GM21515 (cell line): ENCODE results near the gene PARP15.

Experiments used
- ATAC-seq: cut with Tn5 transposase; IDR thresholded peaks from one replicate; pipeline ENCODE4 v1.9.1; 2021; ENCODE audit not compliant: unreplicated experiment

Gene PARP15

DNA sequence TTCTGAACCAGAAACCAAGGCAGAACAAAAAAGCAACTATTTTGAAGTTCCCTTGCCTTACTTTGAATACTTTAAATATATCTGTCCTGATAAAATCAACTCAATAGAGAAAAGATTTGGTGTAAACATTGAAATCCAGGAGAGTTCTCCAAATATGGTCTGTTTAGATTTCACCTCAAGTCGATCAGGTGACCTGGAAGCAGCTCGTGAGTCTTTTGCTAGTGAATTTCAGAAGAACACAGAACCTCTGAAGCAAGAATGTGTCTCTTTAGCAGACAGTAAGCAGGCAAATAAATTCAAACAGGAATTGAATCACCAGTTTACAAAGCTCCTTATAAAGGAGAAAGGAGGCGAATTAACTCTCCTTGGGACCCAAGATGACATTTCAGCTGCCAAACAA lies 8.7 kb upstream of the PARP15 start:
- no peak for ATAC-seq

DNA sequence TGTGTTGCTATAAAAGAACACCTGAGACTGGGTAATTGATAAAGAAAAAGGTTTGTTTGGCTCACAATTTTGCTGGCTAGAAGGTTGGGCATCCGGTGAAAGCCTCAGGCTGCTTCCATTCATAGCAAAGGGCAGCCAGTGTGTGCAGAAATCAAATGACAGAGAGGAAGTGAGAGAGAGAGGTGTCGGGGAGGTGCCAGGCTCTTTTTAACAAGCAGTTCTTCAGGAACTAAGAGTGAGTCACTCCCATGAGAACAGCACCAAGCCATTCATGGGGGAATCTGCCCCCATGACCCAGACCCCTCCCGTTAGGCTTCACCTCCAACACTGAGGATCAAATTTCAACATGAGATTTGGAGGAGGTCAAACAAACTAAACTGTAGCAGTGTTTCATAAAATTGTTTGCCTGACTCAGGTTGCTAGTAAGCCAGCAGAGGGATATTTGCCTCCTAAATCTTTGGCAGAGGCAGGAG lies 4.5 kb upstream of the PARP15 start:
- ATAC-seq = no peak

DNA sequence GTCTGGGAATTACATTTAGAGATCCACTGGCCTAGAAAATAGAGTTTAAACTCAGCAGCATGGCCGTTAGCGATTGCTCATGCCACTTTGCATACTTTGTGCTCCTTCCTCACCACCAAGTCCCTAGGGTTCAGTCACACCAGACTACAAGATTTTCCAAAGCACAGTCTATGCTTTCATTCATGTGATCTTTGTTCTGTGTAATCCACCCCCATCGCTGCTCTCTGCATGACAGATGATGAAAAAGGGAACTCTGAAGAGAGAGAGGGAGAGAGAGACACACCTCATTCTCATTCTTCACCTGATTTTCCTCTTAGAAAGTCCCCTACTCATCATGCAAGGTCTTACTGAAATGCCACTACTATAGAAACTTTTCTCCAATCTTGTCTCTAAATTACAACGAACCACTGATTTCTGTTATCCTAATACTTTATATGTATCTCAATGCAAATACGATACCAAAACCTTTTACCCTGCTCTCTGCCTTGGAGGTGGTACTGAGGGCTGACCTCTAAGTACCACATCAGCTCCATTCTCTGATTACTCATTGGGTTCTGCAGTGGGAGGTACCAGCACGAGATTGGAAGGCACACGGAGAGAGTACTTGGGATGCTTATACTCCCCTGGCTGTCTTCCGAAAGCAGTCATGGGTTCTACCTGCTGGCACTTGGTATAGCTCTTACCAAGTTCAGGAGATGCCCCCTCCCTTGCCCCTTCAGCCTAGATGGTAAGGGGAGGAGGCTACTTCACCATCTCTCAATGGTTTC lies 1.1 kb upstream of the PARP15 start:
- ATAC-seq = peak; percentile 75

DNA sequence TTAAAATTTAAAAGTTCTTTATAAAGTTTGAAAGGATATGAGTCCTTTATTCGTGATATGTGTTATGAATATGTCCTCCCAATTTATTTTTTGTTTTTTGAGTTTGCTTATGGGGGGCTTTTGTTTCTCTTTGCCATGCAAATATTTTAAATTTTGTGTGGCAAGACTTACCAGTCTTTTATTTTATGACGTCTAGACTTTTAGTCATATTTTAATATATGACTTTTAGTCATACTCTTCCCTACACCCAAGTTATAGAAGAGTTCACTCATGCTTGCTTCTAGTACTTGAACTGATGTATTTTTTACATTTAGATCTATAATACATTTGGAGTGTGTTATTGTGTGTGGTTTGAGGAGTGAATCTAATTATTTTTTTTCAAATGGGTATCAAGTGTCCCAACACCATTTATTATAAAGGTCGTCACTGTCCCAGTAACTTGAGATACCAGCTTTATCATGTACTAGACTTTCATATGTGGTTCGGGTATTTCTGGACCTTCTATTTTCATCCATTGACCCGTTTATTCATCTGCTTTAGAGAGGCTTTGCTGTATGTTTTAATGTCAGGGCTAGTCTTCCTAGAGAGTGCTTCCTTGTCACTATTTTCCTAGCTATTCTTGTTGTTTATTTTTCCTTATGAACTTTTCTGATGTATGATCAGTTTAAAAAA lies 755 bp downstream of the PARP15 start:
- ATAC-seq = no peak

DNA sequence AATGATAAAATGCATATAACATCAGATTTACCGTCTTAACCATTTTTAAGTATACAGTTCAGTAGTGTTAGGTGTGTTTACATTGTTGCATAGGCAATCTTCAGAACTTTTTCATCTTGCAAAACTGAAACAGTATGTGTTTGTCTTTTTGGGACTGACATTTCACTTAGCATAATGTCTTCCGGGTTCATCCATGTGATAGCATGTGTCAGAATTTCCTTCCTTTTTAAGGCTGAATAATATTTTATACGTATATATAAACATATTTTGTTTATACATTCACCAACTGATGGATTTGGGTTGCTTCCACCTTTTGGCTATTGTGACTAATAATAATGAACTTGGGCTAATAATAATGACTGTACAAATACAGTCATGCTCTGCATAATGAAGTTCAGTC lies 3.0 kb downstream of the PARP15 start:
- no peak for ATAC-seq

DNA sequence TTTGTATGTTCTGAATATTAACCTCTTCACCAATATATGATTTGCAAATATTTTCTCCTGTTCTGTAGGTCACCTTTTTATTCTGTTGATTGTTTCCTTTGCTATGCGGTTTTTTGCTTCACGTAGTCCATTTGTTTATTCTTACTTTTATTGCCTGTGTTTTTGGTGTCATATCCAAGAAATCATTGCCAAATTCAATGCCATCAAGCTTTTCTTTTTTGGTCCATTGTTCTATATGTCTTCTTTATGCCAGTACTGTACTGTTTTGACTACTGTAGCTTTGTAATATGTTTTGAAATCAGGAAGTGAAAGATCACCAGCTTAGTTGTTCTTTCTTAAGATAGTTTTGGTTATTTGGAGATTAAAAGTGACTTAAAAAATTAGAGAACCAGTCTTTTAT lies 4.2 kb downstream of the PARP15 start:
- ATAC-seq = no peak

DNA sequence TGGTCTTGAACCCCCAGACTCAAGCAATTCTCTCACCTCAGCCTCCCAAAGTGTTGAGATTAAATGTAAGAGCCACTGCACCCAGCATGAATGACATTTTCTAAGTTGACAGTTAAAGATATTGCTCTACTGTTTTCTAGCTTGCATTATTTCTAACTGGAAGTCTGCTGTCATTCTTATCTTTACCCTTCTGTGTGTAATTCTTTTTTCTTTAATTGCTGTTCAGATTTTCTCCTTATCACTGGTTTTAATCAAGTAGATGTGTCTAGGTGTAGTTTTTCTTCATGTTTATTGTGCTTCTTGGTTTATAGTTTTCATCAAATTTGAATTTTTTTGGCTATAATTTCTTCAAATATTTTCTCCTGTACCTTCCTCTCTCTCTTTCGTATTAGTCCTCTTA lies 4.9 kb downstream of the PARP15 start:
- no peak for ATAC-seq

DNA sequence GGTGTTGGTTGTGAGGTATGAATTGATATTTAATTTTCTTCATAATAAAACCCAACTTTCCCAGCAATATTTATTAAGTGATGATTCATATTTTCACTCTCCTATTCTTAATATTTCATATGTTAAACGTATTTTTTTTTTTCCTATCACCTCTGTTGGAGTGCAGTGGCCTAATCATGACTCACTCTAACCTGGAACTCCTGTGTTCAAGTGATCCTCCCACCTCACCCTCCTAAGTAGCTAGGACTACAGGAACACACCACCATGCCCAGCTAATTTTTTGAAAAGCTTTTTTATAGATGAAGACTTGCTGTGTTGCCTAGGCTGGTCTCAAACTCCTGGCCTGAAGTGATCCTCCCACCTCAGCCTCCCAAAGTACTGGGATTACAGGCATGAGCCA lies 8.6 kb downstream of the PARP15 start:
- ATAC-seq = no peak

DNA sequence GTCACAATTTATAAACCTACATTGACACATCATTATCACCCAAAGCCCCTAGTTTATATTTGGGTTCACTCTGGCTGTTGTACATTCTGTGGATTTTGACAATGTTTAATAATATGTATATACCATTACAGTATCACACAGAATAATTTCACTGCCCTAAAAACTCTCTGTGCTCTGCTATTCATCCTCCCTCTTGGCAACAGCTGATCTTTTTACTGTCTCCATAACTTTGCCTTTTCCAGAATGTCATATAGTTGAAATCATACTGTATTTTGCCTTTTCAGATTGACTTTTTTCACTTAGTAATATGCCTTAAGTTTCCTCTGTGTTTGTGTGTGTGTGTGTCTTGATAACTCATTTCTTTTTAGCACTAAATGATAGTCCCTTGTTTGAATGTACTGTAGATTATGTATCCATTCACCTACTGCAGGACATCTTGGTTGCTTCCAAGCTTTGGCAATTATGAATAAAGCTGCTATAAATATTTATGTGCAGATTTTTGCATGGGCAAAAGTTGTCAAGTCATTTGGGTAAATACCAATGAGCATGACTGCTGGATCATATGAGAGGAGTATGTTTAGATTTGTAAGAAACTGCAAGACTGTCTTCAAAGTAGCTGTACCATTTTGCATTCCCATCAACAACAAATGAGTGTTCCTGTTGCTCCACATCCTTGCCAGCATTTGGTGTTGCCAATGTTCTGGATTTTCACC lies 9.5 kb downstream of the PARP15 start:
- no peak for ATAC-seq

DNA sequence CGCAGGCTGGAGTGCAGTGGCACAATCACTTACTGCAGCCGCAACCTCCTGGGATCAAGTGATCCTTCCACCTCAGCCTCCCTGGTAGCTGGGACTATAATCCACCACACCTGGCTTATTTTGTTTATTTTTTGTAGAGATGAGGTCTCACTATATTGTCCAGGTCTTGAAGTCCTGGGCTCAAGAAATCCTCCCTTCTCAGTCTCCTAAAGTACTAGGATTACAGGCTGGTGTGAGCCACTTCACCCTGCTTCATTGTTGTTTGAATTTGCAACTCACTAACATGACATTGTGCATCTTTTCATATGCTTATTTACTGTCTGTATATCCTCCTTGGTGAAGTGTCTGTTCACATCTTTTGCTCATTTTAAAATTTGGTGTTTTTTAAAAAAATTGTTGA lies 10.1 kb downstream of the PARP15 start:
- ATAC-seq = no peak

DNA sequence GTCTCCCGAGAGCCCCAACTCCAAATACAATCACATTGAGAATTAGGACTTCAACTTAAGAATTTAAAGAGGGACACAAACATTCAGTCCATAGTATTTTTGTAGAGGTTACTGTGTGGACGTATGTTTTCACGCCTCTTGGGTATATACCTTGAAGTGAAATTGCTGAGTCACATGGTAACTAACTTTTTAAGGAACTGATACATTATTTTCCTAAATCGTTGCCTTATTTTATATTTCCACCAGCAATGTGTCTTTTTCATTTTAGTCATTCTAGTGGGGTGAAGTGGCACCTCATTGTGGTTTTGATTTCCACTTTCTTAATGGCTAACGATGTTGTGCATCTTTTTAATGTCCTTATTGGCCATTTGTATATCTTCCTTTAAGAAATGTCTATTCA lies 11.8 kb downstream of the PARP15 start:
- no peak for ATAC-seq

DNA sequence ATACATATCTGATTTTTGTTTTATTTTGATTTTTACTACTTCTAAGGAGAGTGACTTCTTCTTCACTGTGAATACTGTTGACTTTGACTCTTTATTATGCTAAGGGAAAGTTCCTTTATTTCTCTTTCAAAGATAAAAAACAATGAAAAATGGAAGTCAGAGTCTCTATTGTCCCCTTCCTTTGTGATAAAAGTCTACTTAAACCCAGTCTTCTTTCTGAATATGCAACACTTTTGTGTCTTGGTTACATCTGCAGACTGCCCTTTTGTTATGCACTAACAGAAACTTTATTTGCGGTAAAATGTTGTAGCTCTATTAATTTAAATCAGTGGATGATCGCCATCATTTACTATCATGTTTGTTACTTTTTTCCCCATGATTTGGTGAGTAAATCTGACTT lies 13.2 kb downstream of the PARP15 start:
- no peak for ATAC-seq

DNA sequence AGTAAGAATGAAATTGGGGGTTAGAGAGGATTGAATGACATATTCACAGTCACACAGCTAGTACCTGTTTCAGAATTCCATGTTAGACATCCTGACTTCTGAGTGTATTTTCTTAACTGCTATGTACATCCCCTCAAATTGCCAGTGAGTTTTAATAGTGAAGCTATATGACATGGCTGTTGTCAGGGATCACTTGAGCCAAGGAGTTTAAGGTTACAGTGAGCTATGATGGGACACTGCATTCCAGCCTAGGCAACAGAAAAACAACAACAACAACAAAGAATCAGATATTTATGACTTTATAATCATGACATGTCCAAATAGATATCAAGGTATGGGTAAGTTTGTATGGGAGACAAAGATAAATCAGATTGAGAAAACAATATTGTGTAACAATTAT lies 16.6 kb downstream of the PARP15 start:
- no peak for ATAC-seq

DNA sequence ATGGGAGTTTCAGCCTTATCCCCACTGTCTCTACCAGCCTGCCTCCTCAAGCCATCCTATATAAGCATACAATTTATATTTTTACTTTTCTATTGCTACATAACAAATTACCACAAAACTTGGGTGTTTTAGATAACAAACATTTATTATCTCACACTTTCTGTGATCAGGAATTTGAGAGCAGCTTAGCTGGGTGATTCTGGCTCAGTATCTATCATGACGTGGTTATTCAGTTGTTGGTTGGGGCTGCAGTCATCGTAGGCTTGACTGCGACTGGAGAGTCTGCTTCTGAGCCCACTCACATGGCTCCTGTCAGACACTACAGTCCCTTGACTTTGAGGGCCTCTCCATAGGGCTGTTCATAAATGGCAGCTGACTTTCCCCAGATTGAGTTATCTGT lies 20.7 kb downstream of the PARP15 start:
- ATAC-seq = no peak

DNA sequence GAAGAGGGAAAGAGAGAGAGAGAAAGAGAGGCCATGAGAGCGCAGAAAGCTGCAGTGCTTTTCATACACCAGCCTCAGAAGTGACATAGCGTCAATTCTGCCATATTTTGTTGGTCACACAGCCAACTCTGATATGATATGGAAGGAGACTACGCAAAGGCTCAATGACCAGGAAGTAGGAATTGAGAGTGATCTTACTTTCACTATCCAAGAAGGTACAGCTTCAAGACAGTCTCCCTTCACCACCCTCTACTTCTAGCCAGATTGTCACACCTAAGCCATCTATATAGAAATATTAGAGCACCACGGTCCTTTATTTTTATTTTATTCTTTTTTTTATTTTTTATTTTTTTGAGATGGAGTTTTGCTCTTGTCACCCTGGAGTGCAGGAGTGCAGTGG lies 21.1 kb downstream of the PARP15 start:
- ATAC-seq = no peak

DNA sequence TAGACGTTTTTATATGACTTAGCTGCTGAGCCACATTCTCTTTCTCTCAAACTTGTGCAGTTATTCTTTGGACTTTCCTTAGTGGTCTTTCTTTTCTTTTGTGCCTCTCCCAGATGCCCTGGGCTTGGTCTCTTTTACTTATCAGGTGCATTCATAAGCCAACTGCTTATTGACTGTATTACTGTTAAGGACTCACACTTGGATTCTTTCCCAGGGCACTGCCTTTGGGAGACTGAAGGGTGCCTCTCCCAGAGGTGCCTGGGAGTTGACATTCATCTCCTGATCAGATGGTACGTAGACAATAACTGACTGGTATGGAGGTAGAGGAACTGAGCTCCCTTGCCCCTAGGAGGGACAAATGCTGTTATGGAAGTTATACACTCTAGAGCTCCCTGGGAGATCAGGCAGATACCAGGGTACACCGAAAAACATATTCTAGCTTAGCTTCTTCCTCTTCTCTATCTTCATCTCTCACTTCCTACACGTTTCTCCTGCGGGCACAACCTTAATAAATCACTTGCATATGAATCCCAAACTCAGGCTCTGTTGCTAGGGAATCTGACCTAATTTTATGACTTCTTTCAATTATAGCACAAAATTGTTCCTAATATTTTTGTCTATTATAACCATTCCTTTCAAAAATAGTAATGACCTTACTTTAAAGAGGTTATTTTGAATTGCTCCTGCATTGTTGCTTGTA lies 24.7 kb downstream of the PARP15 start:
- ATAC-seq = no peak

DNA sequence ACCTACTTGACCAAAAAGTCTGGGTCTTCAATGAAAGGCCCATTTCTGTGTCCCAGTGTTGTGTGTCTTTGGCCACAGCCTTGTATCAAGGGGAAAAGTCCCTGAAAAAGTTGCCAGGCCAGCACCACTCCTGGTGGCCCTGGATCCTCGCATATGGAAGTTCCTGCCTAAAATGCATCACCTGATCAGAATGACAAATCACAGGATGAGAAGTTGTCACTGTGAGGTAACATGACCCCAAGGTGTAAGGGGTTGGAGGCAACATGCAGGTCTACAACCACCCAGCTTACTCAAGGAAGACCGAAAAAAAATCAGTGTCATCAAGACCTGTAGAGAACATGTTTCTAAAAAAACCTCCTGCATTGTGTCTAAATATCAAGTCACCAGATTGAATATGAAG lies 25.6 kb downstream of the PARP15 start:
- ATAC-seq = no peak

DNA sequence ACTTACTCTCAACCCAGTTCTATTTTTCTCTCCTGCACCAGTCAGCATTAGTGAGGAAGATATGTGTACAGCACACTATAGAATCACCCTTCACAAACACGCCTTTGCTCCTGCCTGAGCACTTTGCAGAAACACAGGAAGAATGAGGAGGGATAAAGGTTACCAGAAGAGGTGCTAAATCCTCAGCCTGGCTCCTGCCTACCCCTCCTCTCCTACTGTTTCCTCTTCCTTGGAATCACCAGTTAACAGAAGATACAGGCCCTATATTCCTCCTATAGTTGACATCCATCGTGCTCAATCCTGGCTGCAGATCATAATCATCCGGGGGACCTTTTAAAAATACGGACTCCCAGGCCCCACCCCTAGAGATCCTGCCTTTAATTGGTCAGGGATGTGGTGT lies 28.9 kb downstream of the PARP15 start:
- ATAC-seq = no peak

DNA sequence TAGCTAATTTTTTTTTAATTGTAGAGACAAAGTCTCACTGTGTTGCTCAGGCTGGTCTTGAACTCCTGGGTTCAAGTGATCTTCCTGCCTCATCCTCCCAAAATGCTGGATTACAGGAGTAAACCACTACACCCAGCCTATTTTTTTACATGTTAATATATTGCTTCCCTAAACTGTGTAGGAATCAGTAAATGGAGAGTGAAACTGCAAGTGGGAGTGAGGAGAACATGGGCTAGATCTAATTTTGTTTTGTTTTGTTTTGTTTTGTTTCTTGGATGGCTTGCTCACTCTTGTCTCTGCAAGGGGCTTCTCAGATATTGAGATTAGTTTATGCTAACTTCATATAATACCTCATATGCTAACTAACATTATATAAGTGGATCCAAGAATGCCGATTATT lies 31.5 kb downstream of the PARP15 start:
- ATAC-seq = no peak

DNA sequence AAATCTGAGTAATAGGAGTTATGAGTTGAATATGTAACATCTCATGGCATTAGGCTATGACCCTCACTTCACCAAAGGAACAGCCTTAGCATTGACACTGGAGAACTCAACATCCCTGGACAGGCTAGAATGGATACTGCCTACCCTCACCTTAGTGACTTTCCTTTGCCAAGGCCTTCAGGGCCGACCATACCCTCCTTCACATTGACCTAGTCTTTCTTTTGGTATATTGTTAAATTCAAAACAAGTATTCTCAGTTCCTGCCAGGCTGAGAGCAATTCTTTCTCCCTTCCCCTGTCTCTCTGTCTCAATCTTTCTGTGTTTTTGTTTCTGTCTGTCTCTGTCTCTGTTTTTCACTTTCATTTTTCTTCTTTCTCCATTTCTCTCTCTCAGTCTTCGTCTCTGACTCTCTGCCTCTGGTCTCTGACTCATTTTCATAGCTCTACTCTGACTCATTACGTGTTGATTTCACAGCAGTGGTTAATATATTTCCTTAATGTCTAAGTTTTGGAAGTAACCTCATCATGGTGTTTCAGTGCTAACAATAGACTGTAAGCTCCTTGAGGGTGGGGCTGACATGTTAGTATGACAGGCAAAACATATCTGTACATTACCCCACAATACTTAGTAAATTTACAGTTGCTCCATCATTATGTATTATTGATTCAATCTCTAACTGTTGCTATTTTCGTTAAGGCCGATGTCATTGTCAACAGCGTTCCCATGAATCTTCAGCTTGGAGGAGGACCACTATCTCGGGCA lies 32.5 kb downstream of the PARP15 start:
- ATAC-seq = peak; percentile 92

DNA sequence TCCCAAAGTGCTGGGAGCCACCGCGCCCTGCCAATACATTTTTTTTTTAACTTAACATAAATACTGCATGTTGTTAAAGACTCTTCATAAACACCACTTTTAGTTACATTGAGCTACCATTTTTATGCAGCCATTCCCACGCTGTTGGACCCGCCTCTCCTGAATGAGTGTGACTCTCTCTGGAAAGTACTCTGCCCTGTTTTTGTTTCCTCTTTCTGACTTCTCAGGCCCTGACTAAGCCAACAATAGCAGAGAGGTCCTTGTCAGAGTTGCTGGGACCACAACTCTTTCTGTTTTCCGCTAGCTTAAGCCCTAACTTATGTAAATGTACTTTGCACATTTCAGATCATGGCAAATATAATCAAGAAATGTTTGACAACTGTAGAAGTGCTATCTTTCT lies 35.2 kb downstream of the PARP15 start:
- no peak for ATAC-seq
